IPS-18a (cell line): Measurements from ENCODE around the gene LARGE1.

Experiments used
- H3K27ac ChIP-seq: one replicate; pipeline ENCODE4 v1.5.1; 2013; ENCODE audit warnings: low read length
- H3K27me3 ChIP-seq: one replicate; pipeline ENCODE4 v1.6.1; 2013; ENCODE audit warnings: mild to moderate bottlenecking, low read length; ENCODE audit not compliant: control insufficient read depth, insufficient read depth
- H3K36me3 ChIP-seq: one replicate; pipeline ENCODE4 v1.6.1; 2013; ENCODE audit warnings: low read depth, low read length; ENCODE audit not compliant: control insufficient read depth
- H3K4me1 ChIP-seq: one replicate; pipeline ENCODE4 v1.6.1; 2013; ENCODE audit warnings: low read depth, low read length; ENCODE audit not compliant: control insufficient read depth
- H3K4me3 ChIP-seq: one replicate; pipeline ENCODE4 v1.5.1; 2013; ENCODE audit warnings: low read length
- H3K9ac ChIP-seq: one replicate; pipeline ENCODE4 v1.6.1; 2013; ENCODE audit warnings: mild to moderate bottlenecking, low read length, moderate library complexity
- H3K9me3 ChIP-seq: one replicate; pipeline ENCODE4 v1.6.1; 2013; ENCODE audit warnings: low read depth, low read length; ENCODE audit not compliant: control insufficient read depth

Gene LARGE1

GRCh38 chr22:33451866-33452469 lies 468.3 kb downstream of the LARGE1 start:
- H3K4me3 ChIP-seq: no peak overlapping the region
- no peaks in the 10 kb centered on the region for H3K9me3 ChIP-seq
- no peaks in the 10 kb centered on the region for H3K27me3 ChIP-seq
- H3K4me1 ChIP-seq: no peaks in the 10 kb centered on the region
- no peaks in the 10 kb centered on the region for H3K36me3 ChIP-seq
- H3K27ac ChIP-seq: no peak overlapping the region
- no peak overlapping the region for H3K9ac ChIP-seq

GRCh38 chr22:33450756-33451155 lies 469.5 kb downstream of the LARGE1 start:
- Histone ChIP-seq H3K9me3 (no peaks in the 10 kb centered on the region), H3K9ac (no peak overlapping the region), H3K4me1 (no peaks in the 10 kb centered on the region), H3K36me3 (no peaks in the 10 kb centered on the region), H3K27me3 (no peaks in the 10 kb centered on the region), H3K4me3 (no peak overlapping the region), H3K27ac (no peak overlapping the region)

GRCh38 chr22:33447733-33448132 lies 472.5 kb downstream of the LARGE1 start:
- Histone ChIP-seq H3K9me3 (no peaks in the 10 kb centered on the region), H3K36me3 (no peaks in the 10 kb centered on the region), H3K9ac (no peak overlapping the region), H3K4me3 (no peak overlapping the region), H3K4me1 (no peaks in the 10 kb centered on the region), H3K27ac (no peak overlapping the region), H3K27me3 (no peaks in the 10 kb centered on the region)

GRCh38 chr22:33443683-33444082 lies 476.6 kb downstream of the LARGE1 start:
- Histone ChIP-seq H3K4me1 (no peaks in the 10 kb centered on the region), H3K36me3 (no peaks in the 10 kb centered on the region), H3K4me3 (no peak overlapping the region), H3K9me3 (no peaks in the 10 kb centered on the region), H3K27ac (no peak overlapping the region), H3K27me3 (no peaks in the 10 kb centered on the region), H3K9ac (no peak overlapping the region)

GRCh38 chr22:33440756-33441155 lies 479.5 kb downstream of the LARGE1 start:
- Histone ChIP-seq H3K36me3 (no peaks in the 10 kb centered on the region), H3K9ac (no peak overlapping the region), H3K4me1 (peaks cover 15% of the 10 kb centered on the region), H3K9me3 (no peaks in the 10 kb centered on the region), H3K4me3 (no peak overlapping the region), H3K27ac (no peak overlapping the region), H3K27me3 (no peaks in the 10 kb centered on the region)

GRCh38 chr22:33438273-33438672 lies 482.0 kb downstream of the LARGE1 start:
- Histone ChIP-seq H3K4me3 (no peak overlapping the region), H3K9ac (no peak overlapping the region), H3K9me3 (no peaks in the 10 kb centered on the region), H3K4me1 (peaks cover 15% of the 10 kb centered on the region), H3K27ac (no peak overlapping the region), H3K36me3 (no peaks in the 10 kb centered on the region), H3K27me3 (no peaks in the 10 kb centered on the region)

GRCh38 chr22:33431300-33431699 lies 489.0 kb downstream of the LARGE1 start:
- Histone ChIP-seq H3K36me3 (no peaks in the 10 kb centered on the region), H3K4me3 (no peak overlapping the region), H3K4me1 (peaks cover 4% of the 10 kb centered on the region), H3K27ac (no peak overlapping the region), H3K9me3 (no peaks in the 10 kb centered on the region), H3K9ac (no peak overlapping the region), H3K27me3 (no peaks in the 10 kb centered on the region)

GRCh38 chr22:33429281-33429680 lies 491.0 kb downstream of the LARGE1 start:
- peaks cover 3% of the 10 kb centered on the region for H3K4me1 ChIP-seq
- H3K4me3 ChIP-seq: no peak overlapping the region
- H3K27me3 ChIP-seq: no peaks in the 10 kb centered on the region
- no peak overlapping the region for H3K27ac ChIP-seq
- no peaks in the 10 kb centered on the region for H3K36me3 ChIP-seq
- H3K9ac ChIP-seq: no peak overlapping the region
- no peaks in the 10 kb centered on the region for H3K9me3 ChIP-seq

- Histone ChIP-seq H3K9ac (no peak overlapping the region), H3K36me3 (no peaks in the 10 kb centered on the region), H3K4me1 (peaks cover 3% of the 10 kb centered on the region), H3K4me3 (no peak overlapping the region), H3K9me3 (no peaks in the 10 kb centered on the region), H3K27ac (no peak overlapping the region), H3K27me3 (no peaks in the 10 kb centered on the region)
These were observed 492.8 kb downstream of the LARGE1 start for GRCh38 chr22:33427461-33427860.

GRCh38 chr22:33426451-33426850 lies 493.8 kb downstream of the LARGE1 start:
- Histone ChIP-seq H3K4me1 (peaks cover 3% of the 10 kb centered on the region), H3K27ac (no peak overlapping the region), H3K9ac (no peak overlapping the region), H3K36me3 (no peaks in the 10 kb centered on the region), H3K27me3 (no peaks in the 10 kb centered on the region), H3K9me3 (no peaks in the 10 kb centered on the region), H3K4me3 (no peak overlapping the region)

- Histone ChIP-seq H3K9me3 (no peaks in the 10 kb centered on the region), H3K36me3 (no peaks in the 10 kb centered on the region), H3K9ac (no peak overlapping the region), H3K4me3 (no peak overlapping the region), H3K27me3 (no peaks in the 10 kb centered on the region), H3K4me1 (no peaks in the 10 kb centered on the region), H3K27ac (no peak overlapping the region)
These were observed 498.4 kb downstream of the LARGE1 start for GRCh38 chr22:33421859-33422258.

GRCh38 chr22:33418484-33418883 lies 501.8 kb downstream of the LARGE1 start:
- H3K27me3 ChIP-seq: no peaks in the 10 kb centered on the region
- no peaks in the 10 kb centered on the region for H3K9me3 ChIP-seq
- no peak overlapping the region for H3K9ac ChIP-seq
- no peak overlapping the region for H3K27ac ChIP-seq
- no peaks in the 10 kb centered on the region for H3K4me1 ChIP-seq
- H3K36me3 ChIP-seq: no peaks in the 10 kb centered on the region
- no peak overlapping the region for H3K4me3 ChIP-seq
